Right renal cortex interstitium (tissue), 3 donors: Measurements from ENCODE around the gene ZPLD1. TPM values are rescaled to one million over a fixed set of nuclear protein-coding genes. Genes with fewer than 3 reads are reported as not detected.

ENCODE experiments used
- DNase-seq, 3 donors: peaks; one replicate each; pipeline ENCODE4 v3.0.0-alpha.2; 2013; ENCODE audit warnings: low read depth in 3 of 3, low spot score in 2 of 3
- polyA plus RNA-seq, 3 donors: library from polyadenylated mRNA; unstranded; fragments of 120-200 nt; gene quantifications; one replicate each; pipeline ENCODE4 v1.2.1, GENCODE V29; 2013; ENCODE audit not compliant: insufficient read length in 3 of 3

Gene ZPLD1
- polyA plus RNA-seq, 3 donors: 0.62 to 0.82 (median 0.79) TPM

- DNase-seq: no peak
These were observed 29.4 kb downstream of the ZPLD1 start for GRCh38 chr3:102464261-102464660.

DNA sequence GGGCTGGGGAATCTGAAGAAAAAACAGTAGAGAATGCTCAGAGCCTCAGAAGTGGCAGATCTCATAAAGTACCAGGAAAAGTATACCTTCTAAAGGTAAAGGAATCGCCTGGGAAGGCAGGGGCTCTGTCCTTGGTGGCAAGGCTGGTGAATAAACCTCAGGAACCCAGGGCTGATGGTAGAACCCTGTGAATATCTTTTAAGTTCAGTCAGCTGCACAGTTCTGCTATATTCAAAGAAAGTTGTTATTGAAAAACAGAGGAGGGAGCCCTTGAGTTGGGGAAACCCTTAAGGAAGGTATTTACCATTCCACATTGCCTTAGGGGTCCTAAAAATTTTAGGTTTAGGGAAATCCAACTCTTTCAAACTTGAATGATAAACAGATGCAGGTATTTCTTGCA, 31.2 kb downstream of the ZPLD1 start:
- no peak for DNase-seq

DNA sequence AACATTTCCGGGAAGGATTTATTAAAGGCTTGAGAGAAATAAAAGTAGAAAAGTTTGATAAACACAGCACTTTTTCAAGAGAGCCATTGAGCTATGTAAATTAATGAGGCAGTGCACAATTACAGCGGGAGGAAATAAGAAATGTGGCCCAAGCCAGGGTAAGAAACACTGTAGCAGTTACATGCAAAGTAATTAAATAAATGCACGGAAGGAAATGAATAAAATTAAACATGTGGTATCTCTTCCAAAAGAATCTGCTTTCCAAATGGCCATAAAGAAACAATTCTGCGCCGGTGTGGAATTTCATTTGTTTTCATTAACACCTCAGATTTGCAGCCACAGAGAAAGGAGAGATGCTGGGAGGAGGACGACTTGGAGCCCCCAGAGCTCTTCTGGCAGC, 35.3 kb downstream of the ZPLD1 start:
- no peak for DNase-seq

DNA sequence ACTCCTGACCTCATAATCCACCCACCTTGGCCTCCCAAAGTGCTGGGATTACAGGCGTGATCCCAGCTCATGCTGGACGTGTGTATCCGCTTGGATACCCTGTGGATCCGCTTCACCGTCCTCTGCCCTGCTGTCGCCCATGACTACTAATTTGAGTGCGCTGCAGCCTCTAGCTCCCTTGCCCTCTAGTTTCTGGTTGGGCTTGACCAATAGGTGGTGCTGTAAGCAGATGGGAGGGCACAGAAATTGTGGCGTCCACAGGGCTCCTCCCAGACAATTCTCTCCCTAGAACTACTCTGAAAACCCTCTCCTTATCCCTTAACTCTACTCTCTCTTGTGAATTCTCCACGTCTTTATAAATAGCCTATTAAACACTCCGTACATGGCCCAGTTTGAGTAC, 36.2 kb downstream of the ZPLD1 start:
- DNase-seq: no peak

DNA sequence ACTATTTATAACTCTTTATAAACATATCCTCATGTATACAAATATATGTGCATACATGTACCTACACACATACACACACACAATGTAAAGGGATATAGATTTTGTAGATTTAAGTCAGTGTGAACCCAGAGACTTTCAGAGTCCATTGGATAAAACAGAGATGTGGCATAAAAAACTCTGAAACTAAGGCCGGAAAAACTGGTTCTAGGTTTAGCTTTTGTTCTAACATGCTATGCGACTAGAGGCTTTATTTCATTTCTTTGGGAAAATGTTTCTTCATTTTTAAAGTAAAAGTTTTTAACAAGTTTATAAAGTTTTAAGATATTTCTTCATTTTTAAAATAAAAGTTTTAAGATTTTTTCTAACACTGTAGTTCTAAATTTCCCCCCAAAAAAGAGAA, 36.7 kb downstream of the ZPLD1 start:
- DNase-seq: no peak

- no peak for DNase-seq
These were observed 38.8 kb downstream of the ZPLD1 start for GRCh38 chr3:102473648-102474047.

- no peak for DNase-seq
These were observed 39.4 kb downstream of the ZPLD1 start for GRCh38 chr3:102474207-102474606.

- no peak for DNase-seq
These were observed 41.4 kb downstream of the ZPLD1 start for GRCh38 chr3:102476198-102476597.

- no peak for DNase-seq
These were observed 43.3 kb downstream of the ZPLD1 start for GRCh38 chr3:102478160-102478559.

DNA sequence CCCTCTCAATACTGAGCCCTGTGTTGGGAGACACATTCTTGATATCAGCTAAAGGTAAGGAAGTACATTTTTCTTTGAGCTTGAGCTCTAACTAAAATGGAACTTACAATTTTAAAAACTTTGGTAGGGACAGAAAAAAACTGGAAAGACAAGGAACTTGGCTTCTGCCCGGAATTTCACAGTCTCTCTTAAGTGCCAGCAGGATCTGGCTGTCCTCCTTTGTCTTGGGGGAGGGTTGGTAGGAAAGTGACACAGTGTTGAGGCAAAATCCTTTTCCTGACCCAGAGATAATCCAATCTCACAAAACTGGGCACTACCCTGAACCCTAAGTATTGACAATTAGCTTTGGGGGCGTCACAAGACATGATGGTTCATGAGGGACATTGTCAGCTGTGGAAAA, 45.3 kb downstream of the ZPLD1 start:
- DNase-seq: no peak

DNA sequence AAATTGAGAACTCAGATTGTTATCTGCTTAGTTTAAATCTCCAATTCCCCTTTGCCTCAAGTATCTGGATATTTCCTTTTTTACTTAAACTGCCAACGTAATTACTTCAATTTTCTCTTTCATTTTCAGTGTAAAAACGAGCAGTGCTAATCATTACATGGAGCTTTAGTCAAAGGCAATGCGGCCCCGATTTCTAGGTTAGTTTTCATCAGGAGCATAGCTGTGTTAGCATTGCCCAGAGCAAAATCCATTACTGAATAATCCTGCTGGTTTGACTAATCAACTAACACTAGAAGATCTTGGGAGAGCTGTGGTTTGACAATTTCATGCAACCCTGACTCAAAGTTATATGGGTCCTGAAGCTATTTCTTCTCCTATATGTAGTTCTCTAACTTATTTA, 46.2 kb downstream of the ZPLD1 start:
- DNase-seq: no peak

DNA sequence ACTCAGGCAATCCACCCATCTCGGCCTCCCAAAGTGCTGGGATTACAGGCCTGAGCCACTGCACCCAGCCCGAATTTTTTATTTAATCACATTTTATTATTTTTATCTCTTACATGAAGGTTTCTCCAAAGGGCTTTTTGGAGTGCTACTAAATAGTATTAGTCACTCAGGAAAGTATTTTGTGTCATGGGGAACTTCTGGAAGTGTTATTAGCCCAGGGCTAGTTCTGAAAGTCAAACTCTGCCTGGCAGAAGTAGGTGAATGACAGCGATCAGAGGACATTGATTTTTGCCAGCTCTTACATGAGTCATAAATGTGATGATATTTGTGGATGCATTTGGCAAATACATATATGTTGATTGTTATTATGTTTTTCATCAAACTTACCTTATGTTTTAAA, 48.7 kb downstream of the ZPLD1 start:
- no peak for DNase-seq

- DNase-seq: no peak
These were observed 49.5 kb downstream of the ZPLD1 start for GRCh38 chr3:102484363-102484762.

DNA sequence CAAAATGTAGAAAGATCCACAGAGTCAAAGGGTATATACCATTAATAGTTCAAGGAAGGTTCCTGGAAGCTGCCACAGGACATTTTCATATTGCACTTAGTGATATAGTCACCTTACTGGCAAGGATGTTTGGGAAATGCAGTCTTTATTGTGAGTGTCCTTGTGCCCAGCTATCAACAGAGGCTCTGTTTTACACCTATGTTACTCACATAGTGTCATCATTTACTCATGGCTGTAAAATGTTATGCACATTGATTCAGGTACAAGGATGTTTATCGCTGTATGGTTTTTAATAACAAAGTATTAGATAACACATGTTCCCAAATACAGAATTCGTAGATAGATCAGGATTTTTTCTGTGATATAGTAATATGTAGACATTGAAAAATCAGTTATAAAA, 50.9 kb downstream of the ZPLD1 start:
- DNase-seq: no peak

GRCh38 chr3:102488331-102488730, 53.5 kb downstream of the ZPLD1 start:
- no peak for DNase-seq

DNA sequence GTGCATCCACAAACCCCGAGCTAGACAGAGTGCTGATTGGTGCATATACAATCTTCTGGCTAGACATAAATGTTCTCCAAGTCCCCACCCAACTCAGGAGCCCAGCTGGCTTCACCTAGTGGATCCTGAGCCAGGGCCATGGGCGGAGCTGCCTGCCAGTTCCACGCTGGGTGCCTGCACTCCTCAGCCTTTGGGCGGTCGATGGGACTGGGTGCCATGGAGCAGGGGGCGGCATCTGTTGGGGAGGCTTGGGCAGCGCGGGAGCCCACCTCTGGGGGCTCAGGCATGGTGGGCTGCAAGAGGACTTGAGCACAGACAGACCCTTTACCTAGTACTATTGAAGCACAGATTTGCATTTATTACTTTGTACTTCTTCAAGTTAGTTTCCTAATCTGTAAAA, 57.5 kb downstream of the ZPLD1 start:
- no peak for DNase-seq

DNA sequence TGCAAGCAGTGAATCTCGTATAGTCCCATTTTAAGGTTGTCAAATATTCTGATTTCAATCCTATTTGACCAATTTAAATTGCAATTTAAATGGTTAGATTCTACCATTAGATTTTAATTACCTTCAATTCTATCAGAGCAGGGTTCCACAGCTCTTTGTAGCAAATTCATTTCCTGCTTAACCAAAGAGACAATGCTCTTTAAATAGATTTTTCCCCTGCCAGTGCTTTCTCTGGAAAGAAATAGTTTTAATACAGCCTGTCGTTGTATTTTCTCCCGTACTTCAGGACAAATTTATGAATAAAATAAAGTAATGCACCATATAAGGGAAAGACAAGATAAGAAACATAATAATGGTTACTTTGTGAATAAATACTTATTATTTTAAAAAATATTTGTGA, 62.8 kb downstream of the ZPLD1 start:
- DNase-seq: no peak

DNA sequence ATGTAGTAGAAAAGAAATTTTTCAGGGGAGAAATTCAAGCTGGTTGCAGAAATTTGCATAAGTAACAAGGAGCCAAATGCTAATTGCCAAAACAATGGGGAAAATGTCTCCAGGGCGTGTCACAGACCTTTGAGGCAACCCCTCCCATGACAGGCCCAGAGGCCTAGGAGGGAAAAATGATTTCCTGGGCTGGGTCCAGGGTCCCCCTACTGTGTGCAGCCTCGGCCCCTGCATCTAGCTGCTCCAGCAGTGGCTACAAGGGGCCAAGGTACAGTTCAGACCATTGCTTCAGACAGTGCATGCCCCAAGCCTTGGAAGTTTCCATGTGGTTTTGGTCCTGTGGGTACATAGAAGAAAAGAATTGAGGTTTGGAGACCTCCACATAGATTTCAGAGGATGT, 70.7 kb downstream of the ZPLD1 start:
- no peak for DNase-seq

GRCh38 chr3:102510663-102511062, 75.8 kb downstream of the ZPLD1 start:
- no peak for DNase-seq

- DNase-seq: peak in 1 of 3 donors; percentile 10
These were observed 76.4 kb downstream of the ZPLD1 start for GRCh38 chr3:102511168-102511567.

- DNase-seq: no peak
These were observed 76.8 kb downstream of the ZPLD1 start for GRCh38 chr3:102511639-102512038.

DNA sequence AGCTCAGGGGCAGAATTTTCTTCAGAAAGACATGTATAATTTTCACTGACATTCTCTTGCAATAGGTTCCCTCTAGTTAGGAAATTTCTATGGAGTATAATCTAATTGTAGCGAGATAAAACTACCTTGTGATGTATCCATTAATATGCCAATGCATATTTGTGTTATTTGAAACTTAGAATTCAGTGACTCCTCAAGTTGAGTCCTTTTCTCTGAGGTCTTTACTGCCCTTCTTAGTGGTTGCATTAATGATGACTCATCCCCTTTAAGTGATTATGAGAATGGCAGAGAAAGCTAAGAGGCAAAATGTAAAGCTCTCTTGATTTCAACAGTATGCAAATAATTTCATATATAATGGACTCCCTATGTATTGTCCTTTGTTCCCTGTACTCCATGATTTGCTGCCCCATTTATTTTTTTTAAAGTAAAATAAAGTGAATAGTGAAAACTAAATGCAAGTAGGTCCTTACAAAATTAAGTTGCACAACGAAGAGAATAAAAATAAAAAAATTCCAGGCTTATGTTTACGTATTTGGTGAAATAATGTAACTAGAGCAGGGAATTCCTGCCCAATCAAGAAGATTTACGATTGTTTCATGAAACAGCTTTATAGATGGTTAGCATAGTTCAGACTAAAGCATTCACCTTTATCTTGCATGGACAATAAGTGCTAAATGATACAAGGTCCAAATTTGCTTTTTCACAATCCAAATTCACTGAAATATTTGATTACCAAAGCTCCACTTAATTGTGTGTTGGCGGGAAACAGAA, 78.1 kb downstream of the ZPLD1 start:
- DNase-seq: no peak

DNA sequence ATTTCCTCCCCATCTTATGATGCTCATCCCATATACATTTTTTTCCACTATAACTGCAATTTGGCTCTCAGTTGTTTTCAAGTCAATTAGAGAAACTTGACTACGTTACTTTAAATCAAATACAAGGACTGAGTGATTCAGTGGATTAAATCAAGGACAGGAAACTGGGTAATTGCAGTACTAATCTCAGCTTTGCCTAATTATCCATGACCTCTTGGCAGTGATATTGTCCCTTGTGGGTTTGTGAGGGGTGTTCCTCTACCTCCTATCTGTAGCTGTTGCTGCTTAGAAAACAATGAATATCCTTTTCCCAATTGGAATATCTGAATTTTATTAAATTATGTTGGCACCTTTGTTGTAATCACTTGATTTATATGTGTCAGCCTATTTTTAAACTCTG, 79.4 kb downstream of the ZPLD1 start:
- DNase-seq: no peak
